ENCODE data around the gene SYT11. TPM values are rescaled to one million over a fixed set of nuclear protein-coding genes. Genes with fewer than 3 reads are reported as not detected.

The SYT11 gene
- total and polyA plus RNA-seq, 2 of the 8 experiments (the other 6 are each of a cell fraction or from before 2014, with no cell fraction given) = 7.2 to 9.6 TPM

GRCh38 chr1:155884982-155885381, 25.6 kb downstream of the SYT11 start:
- Histone ChIP-seq H3K23me2 (ENCODE audit: low read depth, low read length) (no peaks in the 10 kb centered on the region), H4K8ac (ENCODE audit: extremely low read depth, insufficient read depth, low read length) (no peak overlapping the region), H3K79me1 (ENCODE audit: low read depth, low read length) (no peaks in the 10 kb centered on the region), H3K18ac (ENCODE audit: extremely low read depth, low read length) (no peak overlapping the region), H3K4me1 (replicated peaks in 1 of 4; ENCODE audit: control insufficient read depth in 3 of 4, insufficient read depth in 4 of 4, low read length in 3 of 4) (0 out of 7 replicates have a peak, but pooled peaks cover 0 to 3% (median 0%) of the 10 kb centered on the region in 4 experiments), H3K79me2 (ENCODE audit: control insufficient read depth in 1 of 2, insufficient read depth in 2 of 2, low read length in 2 of 2) (no peaks in the 10 kb centered on the region), H3K27me3 (replicated peaks in 1 of 4; ENCODE audit: control insufficient read depth in 3 of 4, extremely low read depth in 1 of 4, insufficient read depth in 3 of 4, low read length in 3 of 4) (no peaks in the 10 kb centered on the region), H2BK12ac (ENCODE audit: low read depth, low read length) (no peak overlapping the region), H3K36me3 (ENCODE audit: control insufficient read depth in 2 of 4, insufficient read depth in 4 of 4, low read length in 3 of 4) (no peaks in the 10 kb centered on the region), H3K9ac (replicated peaks in 1 of 4; ENCODE audit: extremely low read depth in 1 of 4, low read depth in 3 of 4, low read length in 3 of 4) (no peak overlapping the region), H3K23ac (ENCODE audit: insufficient read length) (no peak overlapping the region), H2AK5ac (ENCODE audit: low read depth, low read length) (no peak overlapping the region), H2AFZ (ENCODE audit: low read length) (no peak overlapping the region), H4K20me1 (replicated peaks in 1 of 2; ENCODE audit: control insufficient read depth in 1 of 2, insufficient read depth in 2 of 2, low read length in 2 of 2) (no peaks in the 10 kb centered on the region), H2BK20ac (ENCODE audit: low read length) (no peak overlapping the region), H2BK5ac (ENCODE audit: low read depth, low read length) (no peak overlapping the region), H3K27ac (ENCODE audit: low read depth, low read length) (no peak overlapping the region), H3K9me3 (ENCODE audit: insufficient read depth in 2 of 2, low read depth in 1 of 2, low read length in 1 of 2) (no peaks in the 10 kb centered on the region), H2BK120ac (replicated peaks; ENCODE audit: low read depth, low read length) (no peak overlapping the region), H3K14ac (ENCODE audit: insufficient read length) (no peak overlapping the region), H3K4me3 (ENCODE audit: extremely low read depth in 1 of 4, insufficient read depth in 2 of 4, low read depth in 3 of 4, low read length in 4 of 4) (no peak overlapping the region), H3K56ac (replicated peaks; ENCODE audit: insufficient read length, low read depth, low read length) (no peak overlapping the region), H4K5ac (ENCODE audit: insufficient read length, low read depth, low read length) (no peak overlapping the region), H4K91ac (replicated peaks; ENCODE audit: insufficient read length, low read length) (no peak overlapping the region), H3K4me2 (ENCODE audit: insufficient read depth in 1 of 2, low read depth in 2 of 2, low read length in 2 of 2) (no peak overlapping the region), H2BK15ac (ENCODE audit: low read length) (no peak overlapping the region), H3K4ac (replicated peaks; ENCODE audit: insufficient read length, low read depth, low read length) (no peak overlapping the region)
- TF ChIP-seq BACH1 (IDR thresholded peaks at IDR 0.05; ENCODE audit: low read length) (no peak), TEAD4 (IDR thresholded peaks at IDR 0.05; ENCODE audit: low read depth, low read length) (no peak), CHD2 (IDR thresholded peaks at IDR 0.05; ENCODE audit: low read length) (no peak), PHF8 (conservative IDR thresholded peaks at IDR 0.05; ENCODE audit: low read depth, low read length) (no peak), POLR2A (IDR thresholded peaks at IDR 0.05; ENCODE audit: control extremely low read depth in 1 of 2, low read depth in 2 of 2, low read length in 2 of 2) (no peak), ATF2 (IDR thresholded peaks at IDR 0.05; ENCODE audit: low read length) (no peak), JUND (IDR thresholded peaks at IDR 0.05; ENCODE audit: low read length) (no peak)
- DNase-seq (ENCODE audit: low read depth in 1 of 2, low spot score in 2 of 2) (no peak), FAIRE-seq (no peak)
- ChIA-PET CTCF (ENCODE audit: partially characterized antibody) (interaction anchor here (1.4 kb wide), 1 partner anchor 13 kb away, joined by 4 read pairs; no protein-coding TSS in a partner anchor), POLR2A (ENCODE audit: partially characterized antibody) (interaction anchor here (0.8 kb wide), 1 partner anchor 16 kb away, joined by 3 read pairs; no protein-coding TSS in a partner anchor)
